PC-9 (cell line): ENCODE results near the gene SAMD8. TPM values are rescaled to one million over a fixed set of nuclear protein-coding genes. Genes with fewer than 3 reads are reported as not detected.
A peak's percentile ranks its signal among the peaks of the same experiment; 100 is the strongest.

Experiments used
- BruUV-seq: library from RNA; stranded (reverse); fragments of 400-500 nt; replicated peaks from 2 replicates; lab custom pipeline; 2021; lab: Mats Ljungman, UMichigan
- CTCF ChIA-PET: fragments of 300-600 bp; sonication (Branson Sonifier 250); formaldehyde crosslinking; loops from one replicate; lab custom pipeline; 2022; ENCODE audit warnings: antibody characterized with exemption; lab: Charles Lee
- POLR2A ChIA-PET: fragments of 300-600 bp; sonication (Branson Sonifier 250); formaldehyde crosslinking; loops from one replicate; lab custom pipeline; 2022; ENCODE audit warnings: antibody characterized with exemption; ENCODE audit not compliant: unreplicated experiment; lab: Charles Lee
- DNase-seq, 2 experiments: peaks; one replicate each; pipeline versions ENCODE4 v3.0.0 to v3.0.0-alpha.2; 2015 to 2022; ENCODE audit warnings: mixed read lengths in 1 of 2
- H2AFZ ChIP-seq: fragments of 200-600 bp; sonication (generic); 2 replicates; pipeline ENCODE4 v1.8.1; 2017; ENCODE audit warnings: antibody characterized with exemption
- H3F3A ChIP-seq: fragments of 200-600 bp; sonication (generic); 2 replicates; pipeline ENCODE4 v1.8.1; 2017; ENCODE audit warnings: antibody characterized with exemption, mild to moderate bottlenecking, low read depth; ENCODE audit not compliant: insufficient read depth
- H3K27ac ChIP-seq: fragments of 200-600 bp; sonication (generic); 2 replicates; pipeline ENCODE4 v1.6.1; 2016; ENCODE audit warnings: mixed run types
- H3K27me3 ChIP-seq: fragments of 200-600 bp; sonication (generic); 2 replicates; pipeline ENCODE4 v1.6.1; 2016; ENCODE audit warnings: low read depth, mixed run types; ENCODE audit not compliant: insufficient read depth
- H3K36me3 ChIP-seq: fragments of 200-600 bp; sonication (generic); 2 replicates; pipeline ENCODE4 v1.6.1; 2016; ENCODE audit warnings: low read depth, mixed run types
- H3K4me1 ChIP-seq: fragments of 200-600 bp; sonication (generic); replicated peaks from 2 replicates; pipeline ENCODE4 v1.6.1; 2016; ENCODE audit warnings: mixed run types; ENCODE audit not compliant: insufficient read depth
- H3K4me2 ChIP-seq: fragments of 200-600 bp; sonication (generic); 2 replicates; pipeline ENCODE4 v1.6.1; 2017; ENCODE audit warnings: mixed run types
- H3K4me3 ChIP-seq: fragments of 200-600 bp; sonication (generic); 2 replicates; pipeline ENCODE4 v1.6.1; 2016; ENCODE audit warnings: mixed run types
- H3K79me2 ChIP-seq: fragments of 200-600 bp; sonication (generic); 2 replicates; pipeline ENCODE4 v1.6.1; 2017; ENCODE audit warnings: low read depth, mixed run types
- H3K9me2 ChIP-seq: fragments of 200-600 bp; sonication (generic); 2 replicates; pipeline ENCODE4 v1.8.1; 2017; ENCODE audit warnings: mild to moderate bottlenecking; ENCODE audit not compliant: insufficient read depth
- H3K9me3 ChIP-seq: fragments of 200-600 bp; sonication (generic); 2 replicates; pipeline ENCODE4 v1.8.1; 2016; ENCODE audit warnings: low read depth; ENCODE audit not compliant: insufficient read depth
- H4K20me1 ChIP-seq: fragments of 200-600 bp; sonication (generic); 2 replicates; pipeline ENCODE4 v1.8.1; 2017; ENCODE audit not compliant: insufficient read depth
- EZH2 ChIP-seq: fragments of 200-600 bp; sonication (generic); IDR thresholded peaks from 2 replicates; pipeline ENCODE4 v1.8.0; 2017; ENCODE audit warnings: antibody characterized with exemption, low read depth
- intact Hi-C: fragments of 100-400 bp; cut with micrococcal nuclease; formaldehyde crosslinking; loops from one replicate; pipeline ENCODE4 v1.10.0; 2022; ENCODE audit not compliant: unreplicated experiment
- total RNA-seq: library from RNA; stranded (reverse); gene quantifications from 2 replicates; pipeline ENCODE4 v1.2.3, GENCODE V29; 2021
- TF ChIP-seq, protein P1 (sequence below): fragments of 200-600 bp; sonication (generic); conservative IDR thresholded peaks from 2 replicates; pipeline ENCODE4 v1.6.1; 2017; ENCODE audit warnings: mixed run types, antibody characterized with exemption, mild to moderate bottlenecking, moderate library complexity

SAMD8 gene
- total RNA-seq, 1 experiment from 2014 or later = 31.1 TPM

DNA sequence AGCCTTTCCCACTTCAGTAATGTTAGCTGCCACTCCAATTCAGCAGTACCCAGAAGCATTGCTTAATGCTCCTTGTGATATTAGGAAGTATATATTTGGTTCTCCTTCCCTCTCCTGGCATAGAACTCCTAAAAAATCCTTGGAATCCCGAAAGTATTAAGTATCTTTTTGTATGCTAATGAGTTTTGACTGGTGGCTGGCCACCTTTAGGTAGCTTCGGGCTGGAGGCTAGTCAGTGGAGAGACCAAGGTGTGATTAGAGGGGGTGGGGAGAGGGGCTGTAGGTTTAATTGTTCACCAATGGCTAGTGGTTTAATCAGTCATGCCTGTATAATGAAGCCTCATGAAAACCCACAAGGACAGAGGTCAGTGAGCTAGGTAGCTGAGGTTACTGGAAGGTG lies 112.1 kb downstream of the SAMD8 start:
- ChIA-PET POLR2A (interaction anchor here (0.6 to 0.7 kb wide), 3 partner anchors 12 to 97 kb away, joined by 3 read pairs; no protein-coding TSS in a partner anchor), CTCF (interaction anchor here (0.6 kb wide), 1 partner anchor 8 kb away, joined by 3 read pairs; no protein-coding TSS in a partner anchor)
- no peaks in the 10 kb centered on the region for H3K9me2 ChIP-seq
- H3K4me3 ChIP-seq = 0 out of 2 replicates have a peak overlapping the region, but pooled peaks have one; percentile 16
- H4K20me1 ChIP-seq = peaks cover 31% of the 10 kb centered on the region
- peaks cover 54% of the 10 kb centered on the region for H3K36me3 ChIP-seq
- peak overlapping the region; percentile 70 for H3K4me2 ChIP-seq
- no TSS peak for BruUV-seq
- intact Hi-C loops = no loop called here
- peak overlapping the region; percentile 82 for H3K27ac ChIP-seq
- peaks cover 88% of the 10 kb centered on the region for H3F3A ChIP-seq
- H3K79me2 ChIP-seq = peaks cover 88% of the 10 kb centered on the region
- TF ChIP-seq, protein P1, sequence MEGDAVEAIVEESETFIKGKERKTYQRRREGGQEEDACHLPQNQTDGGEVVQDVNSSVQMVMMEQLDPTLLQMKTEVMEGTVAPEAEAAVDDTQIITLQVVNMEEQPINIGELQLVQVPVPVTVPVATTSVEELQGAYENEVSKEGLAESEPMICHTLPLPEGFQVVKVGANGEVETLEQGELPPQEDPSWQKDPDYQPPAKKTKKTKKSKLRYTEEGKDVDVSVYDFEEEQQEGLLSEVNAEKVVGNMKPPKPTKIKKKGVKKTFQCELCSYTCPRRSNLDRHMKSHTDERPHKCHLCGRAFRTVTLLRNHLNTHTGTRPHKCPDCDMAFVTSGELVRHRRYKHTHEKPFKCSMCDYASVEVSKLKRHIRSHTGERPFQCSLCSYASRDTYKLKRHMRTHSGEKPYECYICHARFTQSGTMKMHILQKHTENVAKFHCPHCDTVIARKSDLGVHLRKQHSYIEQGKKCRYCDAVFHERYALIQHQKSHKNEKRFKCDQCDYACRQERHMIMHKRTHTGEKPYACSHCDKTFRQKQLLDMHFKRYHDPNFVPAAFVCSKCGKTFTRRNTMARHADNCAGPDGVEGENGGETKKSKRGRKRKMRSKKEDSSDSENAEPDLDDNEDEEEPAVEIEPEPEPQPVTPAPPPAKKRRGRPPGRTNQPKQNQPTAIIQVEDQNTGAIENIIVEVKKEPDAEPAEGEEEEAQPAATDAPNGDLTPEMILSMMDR = no peak
- TF ChIP-seq EZH2 = no peak
- DNase-seq = no peak
- peaks cover 54% of the 10 kb centered on the region for H3K4me1 ChIP-seq
- no peaks in the 10 kb centered on the region for H3K27me3 ChIP-seq
- H2AFZ ChIP-seq = no peak overlapping the region
- no peaks in the 10 kb centered on the region for H3K9me3 ChIP-seq

DNA sequence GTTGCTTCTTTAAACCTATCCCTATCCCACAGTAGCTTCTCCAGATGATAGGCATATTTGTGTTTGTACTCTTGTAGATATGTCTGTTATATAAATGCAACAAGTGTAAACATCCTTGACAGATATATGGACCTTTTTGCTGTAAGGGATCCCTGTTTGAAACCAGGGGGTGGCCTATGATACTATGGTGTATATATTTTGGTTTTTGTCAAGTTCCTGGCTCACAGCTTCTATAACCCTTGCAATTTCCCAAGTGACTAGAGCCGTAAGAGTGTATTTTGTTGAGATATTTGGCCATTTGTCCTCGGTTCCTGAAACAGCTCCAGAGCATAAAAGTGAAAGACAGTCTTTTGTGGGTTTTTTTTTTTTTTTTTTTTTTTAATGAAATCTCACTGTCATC lies 114.6 kb downstream of the SAMD8 start:
- peak overlapping the region; percentile 82 for H3K27ac ChIP-seq
- H3F3A ChIP-seq = peaks cover 93% of the 10 kb centered on the region
- no TSS peak for BruUV-seq
- no peaks in the 10 kb centered on the region for H3K9me2 ChIP-seq
- peaks cover 66% of the 10 kb centered on the region for H3K36me3 ChIP-seq
- H3K4me1 ChIP-seq = peaks cover 54% of the 10 kb centered on the region
- H3K79me2 ChIP-seq = peaks cover 89% of the 10 kb centered on the region
- ChIA-PET CTCF (interaction anchor here (1.6 kb wide), 1 partner anchor 10 kb away, joined by 7 read pairs; the partner anchor contains the start of gene COMTD1), POLR2A (interaction anchor here (0.5 to 1.0 kb wide), 3 partner anchors 8 to 22 kb away, joined by 5 to 16 read pairs (median 6); no protein-coding TSS in a partner anchor)
- H3K4me3 ChIP-seq = peak overlapping the region; percentile 27; the same call in 1 of the 2 replicates
- no peak for DNase-seq
- H3K4me2 ChIP-seq = peak overlapping the region; percentile 70
- no peaks in the 10 kb centered on the region for H3K9me3 ChIP-seq
- H2AFZ ChIP-seq = no peak overlapping the region
- TF ChIP-seq EZH2 = no peak
- TF ChIP-seq, protein P1 = no peak
- peaks cover 41% of the 10 kb centered on the region for H4K20me1 ChIP-seq
- H3K27me3 ChIP-seq = no peaks in the 10 kb centered on the region
- intact Hi-C loops = no loop called here

DNA sequence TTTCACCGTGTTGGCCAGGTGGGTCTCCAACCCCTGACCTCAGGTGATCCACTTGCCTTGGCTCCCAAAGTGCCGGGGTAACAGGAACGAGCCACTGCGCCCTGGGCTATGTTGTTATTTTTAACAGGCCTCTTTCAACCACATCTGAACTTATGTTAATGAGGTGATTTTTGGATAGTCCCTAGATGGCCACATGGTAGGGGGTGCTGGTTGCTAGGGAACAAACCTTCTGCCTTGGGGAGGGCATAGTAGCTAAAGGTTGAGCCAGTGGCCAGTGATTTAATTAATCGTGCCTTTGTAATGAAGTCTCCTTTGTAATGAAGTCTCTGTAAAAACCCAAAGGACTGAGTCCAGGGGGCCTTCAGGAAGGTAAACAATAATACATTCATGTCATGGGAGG lies 115.2 kb downstream of the SAMD8 start:
- H3K9me2 ChIP-seq = no peaks in the 10 kb centered on the region
- no peak overlapping the region for H2AFZ ChIP-seq
- TF ChIP-seq, protein P1 = no peak
- TF ChIP-seq EZH2 = no peak
- no peak for DNase-seq
- H3K4me1 ChIP-seq = peaks cover 55% of the 10 kb centered on the region
- H3K9me3 ChIP-seq = no peaks in the 10 kb centered on the region
- POLR2A ChIA-PET = no interaction called here
- H4K20me1 ChIP-seq = peaks cover 47% of the 10 kb centered on the region
- BruUV-seq = no TSS peak
- intact Hi-C loops = no loop called here
- H3F3A ChIP-seq = peaks cover 94% of the 10 kb centered on the region
- peaks cover 89% of the 10 kb centered on the region for H3K79me2 ChIP-seq
- H3K4me3 ChIP-seq = no peak overlapping the region
- H3K27ac ChIP-seq = peak overlapping the region; percentile 82
- peaks cover 67% of the 10 kb centered on the region for H3K36me3 ChIP-seq
- H3K4me2 ChIP-seq = peak overlapping the region; percentile 70; the same call in 1 of the 2 replicates
- no peaks in the 10 kb centered on the region for H3K27me3 ChIP-seq
- CTCF ChIA-PET = no interaction called here
